Measurements from ENCODE around the gene MTHFD1L.
"Not testable (repeated sequence)": the region's sequence is repeated elsewhere in the genome, so short reads cannot be mapped to it uniquely, and the experiment has no call there.

The MTHFD1L gene

DNA sequence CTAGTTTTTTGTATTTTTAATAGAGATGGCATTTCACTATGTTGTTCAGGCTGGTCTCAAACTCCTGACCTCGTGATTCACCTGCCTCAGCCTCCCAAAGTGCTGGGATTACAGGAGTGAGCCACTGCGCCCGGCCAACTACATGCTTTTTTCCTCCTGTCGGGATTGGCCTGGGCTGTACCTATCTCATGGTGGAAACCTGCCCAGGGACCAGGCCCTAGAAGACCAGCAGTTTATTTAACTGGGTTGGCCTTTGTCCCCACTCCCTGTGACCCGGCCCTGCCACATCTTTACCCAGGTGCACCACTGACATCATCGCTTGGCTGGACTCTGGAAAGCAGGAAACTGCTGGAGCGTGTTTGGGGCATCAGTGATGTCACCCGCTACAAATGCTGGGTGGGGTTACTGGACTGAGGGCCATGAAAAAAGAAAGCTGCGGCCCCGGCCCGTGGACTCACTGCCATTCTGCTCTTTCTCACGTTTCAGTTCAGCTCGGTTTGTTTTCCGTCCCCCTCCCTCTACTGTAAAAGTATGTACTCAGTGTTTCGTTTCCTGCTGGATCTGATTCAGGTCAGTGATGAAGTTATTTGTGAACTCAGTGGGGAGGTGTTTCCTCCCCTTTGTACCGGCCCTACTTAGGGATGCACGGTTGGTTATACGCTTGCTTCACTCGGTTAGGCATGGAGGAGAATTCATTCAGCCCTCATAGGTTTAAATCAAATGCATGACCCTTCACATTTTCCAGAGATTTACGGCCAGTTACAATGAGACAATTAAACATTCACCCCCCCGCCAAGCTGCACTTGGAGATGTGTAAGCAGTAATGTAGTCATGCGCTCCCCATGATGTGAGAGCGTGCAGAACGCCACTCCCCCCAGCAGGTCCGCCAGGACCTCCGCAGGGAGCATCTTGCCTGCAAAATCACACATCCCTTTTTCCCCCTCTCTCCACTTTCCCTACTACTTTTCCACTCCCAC is 179.3 kb downstream of the MTHFD1L start:
- DNase-seq, result no peak

DNA sequence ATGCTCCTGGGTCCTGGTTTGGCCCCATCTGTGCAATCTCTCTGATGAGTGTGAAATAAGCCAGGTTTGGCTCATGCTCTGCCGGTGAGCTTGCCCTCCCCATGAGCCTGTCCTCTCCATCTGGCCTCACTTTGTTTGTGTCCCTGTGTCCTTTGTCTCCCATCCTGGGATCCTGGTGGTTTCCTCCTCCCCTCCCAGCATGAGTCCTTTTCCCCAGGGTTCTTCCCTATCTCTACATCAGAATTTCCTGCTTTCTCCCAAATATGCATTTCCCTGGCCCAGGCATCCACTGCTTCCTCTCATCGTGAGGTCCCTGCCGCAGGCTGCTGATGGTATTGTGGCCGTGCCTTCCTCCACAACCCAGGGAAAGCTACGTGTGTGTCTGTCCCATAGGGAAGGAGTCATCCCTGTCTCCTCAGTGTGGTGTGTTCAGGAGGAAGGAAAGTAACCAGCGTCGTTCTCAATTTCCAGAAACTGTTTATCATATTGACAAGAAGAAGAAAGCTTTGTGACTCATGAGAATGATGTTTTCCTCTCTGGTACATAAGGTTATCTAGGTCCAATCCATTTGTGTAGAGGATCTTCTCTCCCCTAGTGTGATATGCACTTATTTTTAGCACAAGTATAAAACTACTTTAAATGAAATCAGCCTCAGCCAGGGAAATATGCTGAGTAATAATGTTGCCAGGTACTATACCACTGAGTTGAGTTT is 180.2 kb downstream of the MTHFD1L start:
- not testable (repeated sequence) for DNase-seq

DNA sequence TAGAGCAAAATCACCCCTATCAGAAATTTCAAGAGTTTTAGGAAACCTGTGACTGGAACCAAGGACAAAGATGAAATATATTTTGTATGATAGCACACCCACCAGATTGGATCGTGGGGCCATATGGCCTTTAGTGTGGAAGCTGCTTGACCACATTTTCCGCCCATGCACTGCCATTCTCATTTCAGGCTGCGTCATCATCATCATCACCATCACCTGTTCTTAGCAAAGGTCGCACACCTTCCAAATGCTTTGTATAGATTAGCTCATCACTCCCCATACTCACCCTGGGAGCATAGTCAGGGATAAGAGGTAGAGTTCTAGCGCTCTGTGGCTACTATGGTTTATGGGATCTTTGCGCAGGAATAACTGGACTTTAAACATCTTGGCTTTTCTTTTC is 185.7 kb downstream of the MTHFD1L start:
- no peak for DNase-seq

DNA sequence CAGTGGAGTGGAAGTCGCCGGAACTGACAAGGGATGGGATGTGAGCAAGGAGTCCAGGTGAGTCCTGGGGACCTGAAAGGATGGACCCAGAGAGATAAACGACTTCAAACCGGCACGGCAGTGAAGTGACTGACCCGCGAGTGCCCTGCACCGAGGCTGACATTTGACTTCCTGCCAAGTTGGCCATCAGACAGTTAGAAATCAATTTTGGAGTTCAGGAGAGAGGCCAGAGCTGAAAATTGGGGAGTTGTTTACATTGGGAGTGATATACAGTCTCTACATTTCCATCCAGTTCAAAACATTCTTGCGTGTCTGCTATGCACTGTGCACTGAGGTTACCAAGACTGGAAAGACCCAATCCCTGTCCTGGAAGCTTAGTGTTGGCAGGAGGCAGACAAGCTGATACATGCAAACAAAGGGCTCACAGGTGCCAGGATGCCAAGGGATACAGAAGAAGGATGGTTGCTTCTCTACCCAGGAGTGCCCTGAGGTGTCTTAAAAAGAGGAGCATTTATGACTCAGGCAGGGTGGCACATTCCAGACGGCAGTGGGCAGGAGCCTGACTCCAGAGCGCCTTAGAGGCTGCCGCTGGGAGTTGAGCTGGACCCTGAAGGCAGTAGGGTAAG is 186.6 kb downstream of the MTHFD1L start:
- DNase-seq, result no peak

DNA sequence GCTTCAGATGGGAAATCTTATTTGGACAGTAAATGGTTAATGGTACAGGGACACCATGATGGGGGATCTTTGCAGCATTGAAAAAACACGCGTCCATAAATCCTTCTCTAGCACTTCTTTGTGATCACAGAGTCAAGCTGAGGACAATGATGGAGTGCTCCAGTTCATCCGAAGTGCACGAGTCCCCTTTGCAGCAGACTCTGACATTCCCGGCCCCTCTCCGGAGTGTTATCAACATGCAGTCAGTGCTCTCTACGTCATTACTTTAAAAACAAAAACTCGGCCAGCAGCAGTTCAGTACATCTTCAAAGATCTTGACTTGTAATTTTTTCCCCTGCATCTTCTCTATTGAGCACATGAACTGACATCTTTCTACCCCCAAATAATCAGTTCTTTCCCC is 188.8 kb downstream of the MTHFD1L start:
- DNase-seq, result no peak

DNA sequence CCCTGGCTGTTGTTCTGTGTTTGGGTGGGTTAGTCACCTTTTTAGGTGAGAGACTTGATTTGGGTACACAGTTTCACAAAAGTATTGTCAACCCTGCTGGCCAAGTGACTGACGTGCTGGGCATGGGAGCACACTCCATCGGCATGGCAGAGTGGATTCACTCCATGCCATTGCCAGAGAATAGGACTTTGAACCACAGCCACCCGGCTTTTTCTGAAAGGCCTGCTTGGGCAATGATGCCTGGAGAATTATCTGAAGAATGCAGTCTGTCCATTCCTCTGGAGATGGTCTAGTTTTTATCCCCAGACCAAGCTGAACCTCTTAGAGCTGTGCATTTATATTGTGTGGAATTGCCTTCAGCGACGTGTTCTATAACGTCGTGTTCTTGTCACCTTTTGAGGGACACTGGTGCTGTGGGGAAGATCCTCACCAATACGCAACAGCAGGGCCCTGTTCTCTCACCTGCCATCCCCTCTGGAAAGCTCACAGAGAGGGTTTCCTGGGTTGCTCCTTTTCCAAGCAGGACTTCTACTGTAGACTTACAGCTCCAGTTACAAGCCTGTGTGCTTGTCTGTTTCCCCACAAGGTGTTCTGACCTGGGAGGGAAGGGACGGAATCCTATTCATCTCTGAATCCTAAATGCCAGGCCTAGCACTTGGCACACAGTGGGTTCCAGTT is 190.9 kb downstream of the MTHFD1L start:
- DNase-seq, result no peak

DNA sequence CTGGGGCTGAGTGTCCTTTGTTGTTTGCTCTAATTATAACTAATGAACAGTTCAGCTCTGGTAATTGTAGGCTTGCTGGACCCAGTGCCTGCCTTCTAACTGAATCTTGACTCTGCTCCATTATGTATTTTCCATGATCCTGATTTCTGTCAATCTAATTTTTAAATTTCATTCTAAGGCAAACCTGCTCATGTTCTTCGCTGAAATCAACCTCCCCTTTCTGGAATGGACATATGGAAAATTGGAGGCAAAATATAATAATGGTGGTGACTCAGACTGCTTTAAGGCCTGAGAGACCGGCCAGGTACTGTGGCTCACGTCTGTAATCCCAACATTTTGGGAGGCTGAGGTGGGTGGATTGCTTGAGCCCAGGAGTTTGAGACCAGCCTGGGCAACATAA is 191.6 kb downstream of the MTHFD1L start:
- DNase-seq, result no peak

DNA sequence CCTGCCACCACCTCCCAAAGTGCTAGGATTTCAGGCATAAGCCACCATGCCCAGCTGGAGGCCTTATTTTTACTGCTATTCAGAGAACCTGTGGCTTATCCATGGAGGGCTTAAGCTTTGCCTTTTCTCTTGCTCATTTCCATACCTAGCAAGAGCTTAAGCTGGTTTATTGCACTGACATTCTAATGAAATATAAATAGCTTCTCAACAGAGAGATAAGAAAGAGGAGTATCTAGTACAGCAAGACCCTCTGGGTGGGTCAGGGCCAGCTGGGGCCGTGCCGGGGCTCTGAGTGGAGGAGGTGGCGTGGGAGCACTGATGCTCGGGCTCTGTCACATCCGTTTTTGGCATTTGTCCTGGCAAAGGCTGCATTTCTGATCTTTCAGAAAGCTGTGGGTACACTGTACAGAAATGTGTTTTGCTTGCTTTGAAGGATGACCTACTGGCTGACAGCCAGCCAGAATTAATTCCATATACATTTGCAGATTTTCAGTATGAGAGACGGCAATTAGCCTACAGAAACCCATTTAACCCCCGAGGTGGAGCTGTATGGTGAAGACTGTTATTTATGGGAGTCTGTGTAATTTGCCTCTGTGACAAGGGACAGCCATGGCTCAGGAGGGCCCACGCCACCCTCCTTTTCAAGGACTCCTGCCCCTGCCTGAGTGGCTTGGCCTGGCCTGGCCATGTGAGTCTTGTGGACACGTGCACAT is 192.7 kb downstream of the MTHFD1L start:
- DNase-seq, result no peak

DNA sequence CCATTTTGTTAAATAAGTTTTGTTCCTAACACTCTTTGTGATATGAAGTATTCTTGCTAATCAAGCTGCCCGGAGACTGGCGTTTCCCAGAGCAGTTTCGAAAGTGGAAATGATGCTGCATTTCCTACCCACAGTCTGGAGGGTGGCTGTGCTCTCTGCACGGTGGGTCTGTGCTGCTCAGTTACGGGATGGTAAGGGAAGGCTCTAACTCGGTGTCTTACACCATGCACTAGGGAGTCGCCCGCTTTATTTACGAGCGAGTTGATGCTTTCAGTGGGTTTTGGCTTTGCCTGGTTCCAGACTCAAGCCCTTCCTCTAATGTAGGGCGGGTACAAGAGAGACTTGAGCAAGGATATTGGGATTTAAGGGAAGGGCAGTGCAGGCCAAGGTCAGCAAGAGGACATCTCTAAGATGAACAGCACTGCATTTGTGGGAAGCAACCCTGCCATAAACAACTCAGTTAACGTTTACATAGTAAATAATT is 194.2 kb downstream of the MTHFD1L start:
- DNase-seq, result no peak

DNA sequence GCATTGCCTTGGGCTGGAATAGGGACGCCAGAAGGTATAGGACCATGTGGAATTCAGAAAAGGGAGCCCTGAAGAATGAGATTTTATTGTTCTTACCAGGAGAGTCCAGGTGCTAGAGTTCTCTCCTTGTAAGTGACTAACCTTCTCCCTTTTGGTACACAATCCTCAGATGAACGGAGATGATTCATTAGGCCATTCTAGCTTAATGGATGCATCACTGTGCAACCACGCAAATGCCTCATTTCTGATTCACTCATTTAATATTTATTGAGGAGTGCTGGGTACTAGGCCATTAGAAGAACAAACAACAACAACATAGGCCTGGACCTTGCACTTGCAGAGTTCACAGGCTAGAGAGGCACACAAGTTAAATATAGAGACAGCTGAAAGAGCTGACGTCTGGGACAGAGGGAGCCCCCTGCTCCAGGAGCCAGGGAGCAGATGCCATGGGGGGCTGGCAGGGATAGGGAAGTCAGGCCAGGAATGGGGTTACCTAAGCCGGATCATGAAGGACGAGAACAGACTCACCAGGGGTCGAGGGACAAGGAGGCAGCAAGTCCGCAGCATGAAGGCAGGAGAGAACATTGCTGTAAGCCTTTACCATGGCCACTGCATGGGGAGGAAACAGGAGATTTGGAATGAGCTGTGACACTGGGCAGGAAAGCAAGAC is 194.7 kb downstream of the MTHFD1L start:
- DNase-seq, result no peak

DNA sequence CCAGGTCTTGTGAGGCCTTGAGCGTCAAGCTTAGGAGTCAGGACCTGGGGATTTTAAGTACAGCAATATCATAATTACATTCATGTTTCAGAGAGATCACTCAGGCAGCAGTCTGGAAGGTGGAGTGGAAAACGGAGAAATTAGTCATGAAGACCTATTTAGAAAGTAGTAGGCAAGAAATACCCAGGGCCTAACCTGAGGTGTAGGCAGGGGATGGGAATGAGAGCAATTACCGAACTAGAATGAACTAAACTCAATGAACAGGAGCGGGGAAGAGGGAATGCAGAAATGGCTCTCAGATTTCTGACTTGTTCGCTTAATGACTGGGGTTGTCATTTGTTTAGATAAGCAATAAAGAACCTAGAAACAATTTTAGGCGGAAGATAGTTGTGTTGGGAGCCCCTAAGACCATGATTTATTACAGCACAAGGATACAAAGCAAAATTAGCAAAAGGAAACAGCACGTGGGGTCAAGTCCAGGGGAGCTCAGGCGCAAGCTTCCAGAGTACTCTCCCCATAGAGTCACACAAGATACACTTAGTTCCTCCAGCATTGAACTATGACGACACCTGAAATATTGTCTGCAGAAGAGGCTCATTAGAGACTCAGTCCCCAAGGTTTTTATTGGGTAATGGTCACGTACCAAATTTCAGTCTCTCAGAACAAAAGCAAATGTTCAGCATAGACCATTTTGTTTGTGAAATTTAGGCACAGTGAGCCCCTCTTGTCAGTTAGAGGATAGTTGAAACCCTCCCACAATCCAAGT is 195.4 kb downstream of the MTHFD1L start:
- no peak for DNase-seq

DNA sequence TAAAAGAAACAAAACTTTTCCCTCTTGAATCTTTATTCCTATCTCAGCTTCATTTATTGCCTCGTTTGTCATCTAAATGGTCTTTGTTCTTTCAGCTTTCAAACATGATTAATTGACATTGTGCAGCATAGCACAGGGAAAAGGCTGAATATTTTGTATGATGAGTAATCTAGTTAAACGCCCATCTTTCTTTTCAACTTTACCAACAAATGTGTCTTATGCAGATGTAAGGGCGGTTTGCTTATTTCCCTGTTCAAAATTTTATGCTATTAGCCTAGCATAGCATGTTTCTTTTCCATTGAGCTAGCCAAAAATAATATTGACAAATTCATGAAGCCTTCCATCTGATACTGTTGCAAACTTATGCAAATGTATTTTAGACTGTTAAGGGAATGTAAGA is 197.8 kb downstream of the MTHFD1L start:
- DNase-seq, result no peak

DNA sequence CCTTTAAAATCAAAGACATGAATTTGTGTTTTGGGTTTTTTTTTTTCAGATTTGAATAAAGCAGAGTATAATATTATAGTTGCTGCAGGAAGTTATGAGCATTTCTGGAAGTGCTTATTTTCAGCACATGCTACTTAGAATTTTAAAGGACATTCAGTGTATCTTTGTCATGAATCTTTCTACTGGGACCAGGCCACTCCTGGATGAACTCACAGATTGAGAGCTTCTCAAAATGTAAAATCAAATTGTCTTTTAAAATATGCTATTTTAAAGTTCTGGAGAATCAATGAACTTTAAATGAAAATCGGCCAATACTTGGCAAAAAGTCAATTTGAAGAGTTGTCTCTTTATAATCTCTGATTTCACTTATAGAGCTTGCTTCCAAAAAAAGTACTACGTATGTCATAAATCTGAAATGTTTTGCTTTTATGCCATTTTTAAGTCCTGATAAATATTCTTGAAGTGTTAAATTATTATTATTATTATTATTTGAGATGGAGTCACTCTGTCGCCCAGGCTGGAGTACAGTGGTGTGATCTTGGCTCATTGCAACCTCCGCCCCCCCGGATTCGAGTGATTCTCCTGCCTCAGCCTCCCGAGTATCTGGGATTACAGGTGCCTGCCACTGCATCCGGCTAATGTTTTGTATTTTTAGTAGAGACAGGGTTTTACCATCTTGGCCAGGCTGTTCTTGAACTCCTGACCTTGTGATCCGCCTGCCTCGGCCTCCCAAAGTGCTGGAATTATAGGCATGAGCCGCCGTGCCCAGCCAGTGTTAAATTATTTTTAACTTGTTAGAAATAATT is 198.5 kb downstream of the MTHFD1L start:
- DNase-seq, result no peak

DNA sequence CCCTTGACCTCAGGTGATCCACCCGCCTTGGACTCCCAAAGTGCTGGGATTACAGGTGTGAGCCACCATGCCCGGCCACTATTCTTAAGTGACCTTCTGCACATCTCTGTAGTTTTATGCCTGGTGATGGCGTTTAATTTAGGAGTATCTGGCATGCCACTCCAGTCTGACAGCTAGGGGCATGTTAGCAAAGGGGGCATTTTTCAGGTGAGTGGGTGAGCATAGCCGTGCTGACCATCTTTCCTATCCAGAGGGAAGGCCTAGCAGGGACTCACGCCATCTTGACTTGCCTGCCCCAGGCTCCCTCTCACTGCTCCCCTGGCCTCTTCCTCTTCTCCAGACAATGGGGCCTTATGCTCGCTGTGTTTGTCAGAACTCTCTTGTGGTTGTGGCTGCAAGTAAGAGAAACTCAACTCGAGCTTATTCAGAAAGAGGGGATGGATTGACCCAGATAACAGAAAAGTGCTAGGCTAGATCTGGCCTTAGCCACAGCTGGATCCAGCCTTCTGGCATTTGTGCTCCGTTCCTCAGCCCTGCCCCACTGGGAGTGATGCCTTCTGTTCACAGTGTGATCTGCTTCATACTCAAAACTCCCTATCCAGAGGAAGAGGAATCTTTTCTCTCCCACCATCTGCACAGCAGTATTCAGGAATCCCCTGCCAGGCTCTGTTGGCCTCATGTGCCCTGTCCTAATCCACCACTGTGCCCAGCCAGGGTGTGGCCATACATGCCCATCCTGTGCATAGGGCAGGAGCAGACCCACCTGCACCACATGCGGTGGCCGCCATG is 199.7 kb downstream of the MTHFD1L start:
- DNase-seq, result no peak

DNA sequence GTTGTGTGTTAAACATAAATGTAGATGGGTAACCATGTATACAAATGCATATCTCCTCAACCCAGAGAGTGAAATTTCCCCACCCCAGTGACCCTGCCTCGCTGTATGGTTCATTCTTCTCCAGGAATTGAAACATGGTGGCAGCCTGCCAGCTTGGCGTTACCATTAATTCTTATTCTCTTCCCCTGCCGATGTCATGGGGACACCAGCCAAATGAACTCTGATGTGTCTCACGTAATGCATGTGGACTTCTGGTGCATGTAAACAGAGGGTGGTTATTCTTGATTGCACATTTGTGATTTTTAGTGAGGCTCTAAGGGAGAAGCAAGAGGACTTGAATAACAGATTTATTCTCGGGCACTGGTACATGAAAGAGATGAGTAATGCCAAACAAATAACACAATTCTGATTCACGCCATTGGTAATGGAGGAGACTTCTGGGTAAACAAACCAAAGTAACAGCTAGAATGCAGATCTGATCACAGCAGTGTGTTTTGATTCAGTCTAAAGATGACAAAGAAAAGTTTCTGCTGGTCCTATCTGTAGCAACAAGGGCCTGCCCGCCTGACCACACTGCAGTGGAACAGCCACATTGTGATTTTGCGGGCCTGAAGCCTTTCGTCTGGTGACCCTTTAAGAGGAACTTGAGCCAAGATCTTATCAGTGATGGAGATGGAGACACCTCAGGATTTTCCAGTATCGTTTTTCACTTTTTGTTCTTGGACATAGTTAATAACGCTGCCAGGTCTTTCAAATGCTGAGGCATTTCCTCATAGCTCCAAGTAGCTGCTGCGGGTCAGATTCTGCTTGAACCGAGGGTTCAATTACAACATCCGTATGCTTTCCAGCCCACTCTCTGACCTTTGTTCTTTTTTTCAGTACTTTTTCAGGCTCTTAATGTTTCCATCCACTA is 202.4 kb downstream of the MTHFD1L start:
- no peak for DNase-seq

DNA sequence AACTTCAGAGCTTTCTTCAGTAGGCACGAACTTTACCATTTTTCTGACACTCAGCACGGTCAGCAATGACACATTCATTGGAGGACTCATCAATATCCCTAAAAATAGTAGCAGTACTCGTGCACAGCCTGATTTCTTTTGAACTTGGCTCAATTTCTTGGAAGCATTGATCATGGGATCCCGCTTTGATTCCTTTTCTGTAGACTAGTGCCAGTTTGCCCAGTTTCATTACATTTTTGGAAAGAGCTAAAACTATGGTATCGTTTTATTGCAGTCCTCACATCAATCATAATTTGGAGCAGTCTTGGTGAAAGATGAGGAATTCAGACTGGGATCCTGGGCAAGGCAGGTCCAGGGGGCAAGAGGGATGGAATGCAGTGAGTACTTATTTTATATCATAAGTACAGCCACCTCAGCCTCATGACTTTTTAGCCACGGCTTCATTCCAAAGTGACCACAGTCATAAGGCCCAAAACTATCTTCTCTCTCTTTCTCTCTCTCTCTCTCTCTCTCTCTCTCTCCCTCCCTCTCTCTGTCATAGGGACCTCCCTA is 203.3 kb downstream of the MTHFD1L start:
- DNase-seq, result no peak

DNA sequence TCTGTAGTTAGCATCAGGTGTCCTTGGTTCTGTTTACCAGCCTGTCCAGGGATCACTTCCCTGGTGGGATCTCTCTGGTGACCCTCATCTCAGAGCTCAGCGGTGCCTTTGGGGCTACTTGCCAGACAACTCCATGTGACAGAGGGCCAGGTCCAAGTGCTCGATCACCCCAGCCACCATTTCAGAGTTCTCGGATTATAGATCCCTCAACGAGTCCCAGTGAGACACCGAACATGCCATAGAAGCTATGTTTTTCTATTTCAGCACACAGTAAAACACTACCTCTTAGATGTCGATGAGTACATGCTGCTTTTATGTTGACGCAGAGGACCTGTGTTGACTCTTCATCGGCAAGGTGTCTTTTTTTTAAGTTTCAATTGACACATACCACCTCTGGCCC is 204.1 kb downstream of the MTHFD1L start:
- DNase-seq, result no peak

DNA sequence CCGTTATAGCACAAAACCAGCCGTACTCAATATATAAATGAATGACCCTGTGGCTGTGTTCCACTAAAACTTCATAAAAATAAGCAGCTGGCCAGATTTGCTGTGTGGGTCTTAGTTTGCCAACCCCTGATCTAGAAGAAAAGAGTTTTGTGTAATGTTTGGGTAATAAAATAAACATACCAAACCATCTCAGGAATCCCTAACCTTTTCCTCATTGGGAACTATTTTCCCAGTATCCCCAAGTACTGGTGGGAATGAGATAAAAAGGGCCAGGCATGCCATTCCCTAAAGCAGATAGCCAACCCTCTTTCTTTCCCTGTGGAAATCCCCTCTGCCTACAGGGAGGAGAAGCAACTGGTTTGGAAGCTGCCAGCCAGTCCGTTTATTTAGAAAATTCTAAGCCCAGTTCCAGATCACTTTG is 205.1 kb downstream of the MTHFD1L start:
- DNase-seq, result no peak
